Measurements from ENCODE around the gene POU5F1.

The POU5F1 gene

DNA sequence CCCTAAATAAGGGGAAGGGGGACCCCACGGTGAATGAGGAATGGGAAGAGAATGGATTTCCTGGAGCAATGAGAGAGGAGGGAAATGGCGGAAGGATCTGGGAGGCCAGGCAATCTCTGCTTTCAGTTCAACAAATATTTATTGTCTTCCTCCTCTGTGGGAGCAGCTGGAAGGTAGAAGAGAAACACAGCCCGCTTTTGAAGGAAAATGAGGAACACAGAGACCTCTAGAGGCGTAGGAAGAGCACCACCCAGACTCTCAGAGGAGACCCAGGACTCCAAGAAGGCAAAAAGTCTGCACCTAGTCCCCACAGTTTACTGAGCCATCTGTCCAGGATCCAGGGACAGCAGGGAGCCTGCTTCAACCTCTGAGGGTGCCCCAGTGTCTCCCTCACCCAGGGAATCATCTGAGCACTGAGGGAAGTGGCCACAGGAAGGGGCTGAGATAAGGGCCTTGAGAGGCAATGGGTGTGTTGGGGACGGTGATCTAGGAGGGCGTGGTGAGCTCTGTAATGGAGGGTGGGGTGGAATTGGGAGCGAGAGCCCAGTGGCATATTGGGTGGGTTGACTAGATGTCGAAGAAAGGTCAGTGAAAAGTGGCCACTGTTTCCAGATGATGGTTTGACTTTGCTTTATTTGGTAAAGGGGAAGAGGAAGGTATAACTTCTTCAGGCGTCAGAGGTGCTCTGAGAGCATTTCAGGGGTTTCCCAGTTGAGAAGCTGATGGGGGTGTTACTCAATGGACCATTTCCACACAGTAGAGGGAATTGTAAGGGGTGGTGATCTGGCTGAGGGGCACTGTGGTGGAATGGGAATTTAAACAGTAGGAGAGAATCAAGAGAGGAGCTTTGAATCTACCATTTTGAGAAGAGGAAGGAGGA lies 55.3 kb downstream of the POU5F1 start:
- DNase-seq (ENCODE audit: low spot score), result no peak

DNA sequence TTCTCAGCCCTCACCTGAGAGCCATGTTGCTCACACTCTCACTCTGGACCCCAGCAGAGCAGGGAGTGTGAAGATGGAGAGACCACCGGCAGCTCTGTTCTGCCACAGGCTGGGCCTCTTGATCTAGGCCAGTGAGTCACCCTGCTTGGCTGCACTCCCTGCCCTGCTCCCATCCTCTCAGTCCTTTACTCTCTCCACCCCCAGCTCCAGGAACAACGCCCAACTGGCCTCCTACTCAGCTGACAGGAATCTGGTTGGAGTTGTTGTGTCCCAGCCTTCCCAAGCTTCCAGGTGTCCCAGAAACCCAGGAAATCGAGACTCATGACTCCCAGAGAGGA lies 56.0 kb downstream of the POU5F1 start, which contains the start of gene PSORS1C1:
PSORS1C1 (plus strand) TSS at position 260 of the 338 bp plus-strand sequence. CDS start 14,833 bp downstream, outside the sequence.
- DNase-seq (ENCODE audit: low spot score), result no peak

Data from ecto neural progenitor cell (in vitro differentiated cells).